Muscle layer of duodenum (tissue), 2 donors: ENCODE measurements around the gene CYTIP.
"Not testable (repeated sequence)": the region's sequence is repeated elsewhere in the genome, so short reads cannot be mapped to it uniquely, and the experiment has no call there.

Experiments
- H3K27ac ChIP-seq: one replicate; pipeline ENCODE4 v1.7.0; 2013; ENCODE audit warnings: mild to moderate bottlenecking, low read length
- H3K27me3 ChIP-seq: one replicate; pipeline ENCODE4 v1.7.0; 2013; ENCODE audit warnings: low read depth, mild to moderate bottlenecking, control low read depth, low read length
- H3K36me3 ChIP-seq, 2 donors: one replicate each; pipeline ENCODE4 v1.7.0; 2013; ENCODE audit warnings: low read length in 2 of 2, control low read depth in 1 of 2, mild to moderate bottlenecking in 1 of 2; ENCODE audit not compliant: insufficient read depth in 2 of 2, control insufficient read depth in 1 of 2
- H3K4me1 ChIP-seq, 2 donors: one replicate each; pipeline ENCODE4 v1.7.0; 2013; ENCODE audit warnings: low read length in 2 of 2, mild to moderate bottlenecking in 2 of 2, control low read depth in 1 of 2, moderate library complexity in 1 of 2; ENCODE audit not compliant: insufficient read depth in 2 of 2, control insufficient read depth in 1 of 2
- H3K4me3 ChIP-seq, 2 donors: one replicate each; pipeline ENCODE4 v1.7.0; 2013; ENCODE audit warnings: low read length in 2 of 2, low read depth in 1 of 2, mild to moderate bottlenecking in 1 of 2
- H3K9me3 ChIP-seq, 2 donors: one replicate each; pipeline ENCODE4 v1.7.0; 2013; ENCODE audit warnings: low read length in 2 of 2, control low read depth in 1 of 2, mild to moderate bottlenecking in 1 of 2; ENCODE audit not compliant: control insufficient read depth in 1 of 2
- donor health status: healthy.

The CYTIP gene

DNA sequence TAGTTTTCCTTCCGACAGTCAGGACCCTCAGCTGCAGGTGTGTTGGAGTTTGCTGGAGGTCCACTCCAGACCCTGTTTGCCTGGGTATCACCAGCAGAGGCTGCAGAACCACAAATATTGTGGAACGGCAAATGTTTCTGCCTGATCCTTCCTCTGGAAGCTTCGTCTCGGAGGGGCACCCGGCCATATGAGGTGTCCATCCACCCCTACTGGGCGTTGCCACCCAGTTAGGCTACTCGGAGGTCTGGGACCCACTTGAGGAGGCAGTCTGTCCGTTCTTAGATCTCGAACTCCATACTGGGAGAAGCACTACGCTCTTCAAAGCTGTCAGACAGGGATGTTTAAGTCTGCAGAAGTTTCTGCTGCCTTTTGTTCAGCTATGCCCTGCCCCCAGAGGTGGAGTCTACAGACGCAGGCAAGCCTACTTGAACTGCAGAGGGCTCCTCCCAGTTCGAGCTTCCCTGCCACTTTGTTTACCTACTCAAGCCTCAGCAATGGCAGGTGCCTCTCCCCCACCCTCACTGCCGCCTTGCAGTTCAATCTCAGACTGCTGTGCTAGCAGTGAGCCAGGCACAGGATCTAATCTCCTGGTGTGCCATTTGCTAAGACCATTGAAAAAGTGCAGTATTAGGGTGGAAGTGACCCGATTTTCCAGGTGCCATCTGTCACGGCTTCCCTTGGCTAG is 40.9 kb downstream of the CYTIP start:
- not testable (repeated sequence) for H3K27ac ChIP-seq, H3K4me3 ChIP-seq, H3K4me1 ChIP-seq, H3K9me3 ChIP-seq, H3K27me3 ChIP-seq, H3K36me3 ChIP-seq

DNA sequence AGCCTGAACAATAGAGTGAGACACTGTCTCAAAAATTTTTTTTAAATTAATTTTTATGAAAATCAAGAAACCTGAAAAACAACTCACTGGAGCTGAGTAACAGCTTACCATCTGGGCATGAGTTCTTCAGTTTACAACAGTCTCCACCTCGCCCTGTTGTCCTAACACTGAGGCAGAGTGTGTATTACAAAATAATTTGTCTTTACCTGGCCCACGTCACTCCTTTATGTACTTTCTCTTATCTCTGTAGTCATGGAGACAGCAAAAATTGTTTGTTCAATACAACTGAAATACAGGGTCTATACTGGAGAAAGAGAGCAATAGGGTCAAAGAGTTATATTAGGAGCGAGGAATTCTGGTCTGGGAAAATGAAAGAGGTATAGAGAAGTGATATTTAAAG is 48.1 kb downstream of the CYTIP start:
- H3K9me3 ChIP-seq: no peaks in the 10 kb centered on the region
- no peaks in the 10 kb centered on the region for H3K36me3 ChIP-seq
- no peaks in the 10 kb centered on the region for H3K4me1 ChIP-seq
- no peak overlapping the region for H3K27ac ChIP-seq
- H3K27me3 ChIP-seq: no peaks in the 10 kb centered on the region
- no peak overlapping the region for H3K4me3 ChIP-seq

DNA sequence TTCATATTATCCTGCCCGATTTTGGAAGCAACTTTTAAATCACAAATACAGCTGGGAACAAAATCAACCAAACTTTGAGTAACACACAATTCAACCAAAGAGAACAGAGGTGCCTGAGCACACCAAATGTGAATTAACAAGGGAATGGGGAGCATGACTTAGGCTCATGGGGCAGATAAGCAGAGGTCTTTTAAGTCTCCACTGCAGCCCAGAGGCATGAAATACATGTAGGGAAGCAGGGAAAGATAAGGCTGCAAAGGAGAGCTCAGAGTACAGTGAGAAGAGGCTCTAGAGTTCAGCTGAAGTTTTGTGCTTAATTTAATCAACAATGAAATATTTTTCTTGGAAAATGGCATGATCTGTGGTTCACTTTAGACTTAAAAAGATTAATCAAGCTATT is 49.0 kb downstream of the CYTIP start:
- H3K27ac ChIP-seq: no peak overlapping the region
- H3K4me3 ChIP-seq: no peak overlapping the region
- H3K4me1 ChIP-seq: no peaks in the 10 kb centered on the region

DNA sequence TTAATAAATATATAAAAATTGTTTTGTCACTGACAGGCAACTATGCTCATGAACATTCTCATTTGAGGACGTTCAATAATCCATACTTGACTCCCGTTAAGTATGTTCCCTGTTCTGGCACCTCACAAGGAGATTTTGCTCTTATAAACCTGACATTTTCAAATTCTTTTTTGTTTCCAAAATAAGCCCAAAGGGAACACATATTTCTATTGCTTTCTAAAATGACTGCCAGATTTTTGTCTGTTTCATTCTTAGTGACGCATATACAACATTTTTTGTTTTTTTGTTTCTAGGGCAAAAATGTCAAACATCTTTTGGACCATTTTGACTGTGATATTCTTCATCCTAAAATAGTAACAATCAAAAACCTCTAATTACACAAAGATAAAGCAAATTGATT is 50.5 kb downstream of the CYTIP start:
- Histone ChIP-seq H3K4me3 (no peak overlapping the region), H3K27ac (no peak overlapping the region), H3K27me3 (no peaks in the 10 kb centered on the region), H3K36me3 (no peaks in the 10 kb centered on the region), H3K4me1 (no peaks in the 10 kb centered on the region), H3K9me3 (no peaks in the 10 kb centered on the region)

More for the DNA sequence above, 49.0 kb downstream of the CYTIP start:
- Histone ChIP-seq H3K36me3 (no peaks in the 10 kb centered on the region), H3K9me3 (no peaks in the 10 kb centered on the region), H3K27me3 (no peaks in the 10 kb centered on the region)

DNA sequence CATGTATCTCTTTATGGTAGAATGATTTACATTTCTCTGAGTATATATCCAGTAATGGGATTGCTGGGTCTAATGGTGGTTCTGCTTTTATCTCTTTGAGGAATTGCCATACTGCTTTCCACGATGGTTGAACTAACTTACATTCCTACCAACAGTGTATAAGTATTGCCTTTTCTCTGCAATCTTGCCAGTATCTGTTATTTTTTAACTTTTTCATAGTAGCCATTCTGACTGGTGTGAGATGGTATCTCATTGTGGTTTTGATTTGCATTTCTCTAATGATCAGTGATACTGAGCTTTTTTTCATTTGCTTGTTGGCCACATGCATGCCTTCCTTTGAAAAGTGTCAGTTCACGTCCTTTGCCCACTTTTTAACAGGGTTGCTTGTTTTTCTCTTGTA is 55.1 kb downstream of the CYTIP start:
- no peaks in the 10 kb centered on the region for H3K36me3 ChIP-seq
- H3K4me1 ChIP-seq: no peaks in the 10 kb centered on the region
- no peaks in the 10 kb centered on the region for H3K9me3 ChIP-seq
- H3K27me3 ChIP-seq: no peaks in the 10 kb centered on the region
- no peak overlapping the region for H3K27ac ChIP-seq
- H3K4me3 ChIP-seq: no peak overlapping the region

DNA sequence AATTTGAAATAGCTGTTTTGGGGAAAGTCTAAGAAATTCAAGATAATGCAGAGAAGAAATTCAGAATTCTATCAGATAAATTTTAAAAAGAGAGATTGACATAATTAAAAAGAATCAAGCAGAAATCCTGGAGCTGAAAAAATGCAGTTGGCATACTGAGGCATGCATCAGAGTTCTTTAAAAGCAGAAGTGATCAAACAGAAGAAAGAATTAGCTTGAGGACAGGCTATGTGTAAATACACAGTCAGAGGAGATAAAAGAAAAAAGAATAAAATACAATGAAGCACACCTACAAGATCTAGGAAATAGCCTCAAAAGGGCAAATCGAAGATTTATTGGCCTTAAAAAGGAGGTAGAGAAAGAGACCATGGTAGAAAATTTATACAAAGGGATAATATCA is 57.1 kb downstream of the CYTIP start:
- Histone ChIP-seq H3K4me3 (no peak overlapping the region), H3K36me3 (no peaks in the 10 kb centered on the region), H3K27me3 (no peaks in the 10 kb centered on the region), H3K27ac (no peak overlapping the region), H3K9me3 (no peaks in the 10 kb centered on the region), H3K4me1 (no peaks in the 10 kb centered on the region)

DNA sequence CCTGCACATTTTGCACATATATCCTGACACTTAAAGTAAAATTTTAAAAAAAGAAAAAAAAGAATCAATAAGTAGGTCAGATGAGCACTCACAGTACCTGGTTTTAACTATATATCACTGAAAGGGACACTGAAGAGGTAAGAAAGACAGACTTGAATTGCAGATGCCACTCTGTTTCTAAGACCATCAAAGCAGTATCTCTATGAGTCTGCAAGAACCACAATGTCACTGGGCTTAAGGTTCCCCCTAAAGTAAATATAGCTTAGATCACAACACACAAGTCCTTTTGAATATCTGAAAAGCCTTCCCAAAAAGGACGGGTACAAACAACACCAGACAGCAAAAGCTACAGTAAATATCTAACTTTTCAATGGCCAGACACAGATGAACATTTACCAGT is 57.6 kb downstream of the CYTIP start:
- Histone ChIP-seq H3K27me3 (no peaks in the 10 kb centered on the region), H3K4me1 (no peaks in the 10 kb centered on the region), H3K9me3 (no peaks in the 10 kb centered on the region), H3K4me3 (no peak overlapping the region), H3K27ac (no peak overlapping the region), H3K36me3 (no peaks in the 10 kb centered on the region)

DNA sequence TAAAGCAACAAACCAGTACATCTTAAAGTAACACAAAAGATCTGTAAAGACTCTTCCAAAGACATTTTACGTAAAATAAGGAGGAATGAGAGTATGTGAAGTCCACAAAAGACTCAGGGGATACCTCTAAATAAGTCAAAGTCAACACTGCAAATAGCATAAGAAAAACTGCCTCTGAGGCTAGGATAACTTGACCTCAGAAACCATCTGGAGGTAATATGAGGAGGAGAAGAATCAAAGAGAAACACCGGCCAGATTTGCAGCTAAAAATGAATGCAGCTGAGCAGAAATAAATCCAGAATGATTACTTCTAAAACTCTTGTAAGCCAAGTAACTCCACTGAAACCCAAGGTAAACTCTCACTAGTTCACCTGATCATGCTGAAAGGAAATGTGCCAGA is 66.0 kb downstream of the CYTIP start:
- H3K4me3 ChIP-seq: no peak overlapping the region
- H3K27me3 ChIP-seq: no peaks in the 10 kb centered on the region
- no peaks in the 10 kb centered on the region for H3K4me1 ChIP-seq
- no peaks in the 10 kb centered on the region for H3K36me3 ChIP-seq
- peaks cover 0 to 11% of the 10 kb centered on the region in 2 donors for H3K9me3 ChIP-seq
- no peak overlapping the region for H3K27ac ChIP-seq

DNA sequence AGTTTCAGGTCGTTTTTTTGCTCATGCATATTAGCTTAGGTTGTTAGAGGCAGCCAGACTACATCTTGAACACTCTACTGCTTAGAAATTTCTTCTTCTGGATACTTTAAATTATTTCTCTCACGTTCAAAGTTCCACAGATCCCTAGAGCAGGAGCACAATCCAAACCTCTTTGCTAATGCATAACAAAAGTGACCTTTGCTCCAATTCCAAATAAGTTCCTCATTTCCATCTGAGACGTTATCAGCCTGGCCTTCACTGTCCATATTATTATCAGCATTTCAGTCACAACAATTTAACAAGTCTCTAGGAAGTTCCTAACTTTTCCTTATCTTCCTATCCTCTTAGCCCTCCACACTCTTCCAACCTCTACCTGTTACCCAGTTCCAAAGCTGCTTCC is 67.8 kb downstream of the CYTIP start:
- Histone ChIP-seq H3K27me3 (no peaks in the 10 kb centered on the region), H3K27ac (no peak overlapping the region), H3K4me1 (no peaks in the 10 kb centered on the region), H3K36me3 (no peaks in the 10 kb centered on the region), H3K4me3 (no peak overlapping the region), H3K9me3 (peaks cover 0 to 11% of the 10 kb centered on the region in 2 donors)

DNA sequence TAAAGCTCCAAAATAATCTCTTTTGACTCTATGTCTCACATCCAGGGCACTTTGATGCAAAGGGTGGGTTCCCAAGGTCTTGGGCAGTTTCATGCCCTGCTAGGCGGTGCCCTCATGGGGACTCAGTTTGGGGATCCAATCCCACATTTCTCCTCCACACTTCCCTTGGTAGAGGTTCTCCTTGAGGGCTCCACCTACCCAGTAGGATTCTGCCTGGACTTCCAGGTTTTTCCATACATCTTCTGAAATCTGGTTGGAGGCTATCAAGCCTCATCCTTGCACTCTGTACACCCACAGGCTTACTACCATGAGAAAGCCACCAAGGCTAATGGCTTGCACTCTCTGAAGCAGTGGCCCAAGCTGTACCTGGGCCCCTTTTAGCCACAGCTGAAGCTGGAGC is 68.5 kb downstream of the CYTIP start:
- Histone ChIP-seq H3K27ac (no peak overlapping the region), H3K4me1 (no peaks in the 10 kb centered on the region), H3K9me3 (peaks cover 0 to 11% of the 10 kb centered on the region in 2 donors), H3K4me3 (peak overlapping the region in 1 of 2 donors; percentile 2), H3K36me3 (no peaks in the 10 kb centered on the region), H3K27me3 (no peaks in the 10 kb centered on the region)

DNA sequence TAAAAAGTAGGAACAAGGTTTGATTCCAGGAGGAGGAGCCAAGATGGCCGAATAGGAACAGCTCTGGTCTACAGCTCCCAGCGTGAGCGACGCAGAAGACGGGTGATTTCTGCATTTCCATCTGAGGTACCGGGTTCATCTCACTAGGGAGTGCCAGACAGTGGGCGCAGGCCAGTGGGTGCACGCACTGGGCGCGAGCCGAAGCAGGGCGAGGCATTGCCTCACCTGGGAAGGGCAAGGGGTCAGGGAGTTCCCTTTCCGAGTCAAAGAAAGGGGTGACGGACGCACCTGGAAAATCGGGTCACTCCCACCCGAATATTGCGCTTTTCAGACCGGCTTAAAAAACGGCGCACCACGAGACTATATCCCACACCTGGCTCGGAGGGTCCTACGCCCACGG is 75.4 kb downstream of the CYTIP start:
- H3K4me1 ChIP-seq, H3K27me3 ChIP-seq, H3K4me3 ChIP-seq, H3K36me3 ChIP-seq, H3K9me3 ChIP-seq, H3K27ac ChIP-seq: not testable (repeated sequence)

DNA sequence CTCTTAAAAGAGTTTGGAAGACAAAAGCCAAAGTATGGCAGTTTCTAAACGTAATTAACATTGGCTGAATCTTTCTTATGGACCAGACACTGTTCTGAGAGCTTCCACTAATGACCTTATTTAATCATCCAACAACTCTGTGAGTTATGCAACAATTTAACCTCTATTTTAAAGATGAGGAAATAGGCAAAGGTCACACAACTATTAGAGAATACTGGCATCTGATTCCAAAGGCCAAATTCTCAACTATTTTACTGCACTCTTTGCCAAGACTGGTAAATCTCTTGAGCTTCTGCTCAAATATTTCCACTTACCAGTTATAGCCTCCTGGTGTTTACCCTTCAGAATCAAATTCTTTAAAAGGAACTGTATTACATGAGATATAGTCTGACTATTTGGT is 76.2 kb downstream of the CYTIP start:
- peaks cover 0 to 3% of the 10 kb centered on the region in 2 donors for H3K4me1 ChIP-seq
- H3K9me3 ChIP-seq: no peaks in the 10 kb centered on the region
- H3K27ac ChIP-seq: no peak overlapping the region
- no peaks in the 10 kb centered on the region for H3K36me3 ChIP-seq
- no peak overlapping the region for H3K4me3 ChIP-seq
- no peaks in the 10 kb centered on the region for H3K27me3 ChIP-seq
